Natural killer cell (primary cell): Measurements from ENCODE around the gene ATRNL1. TPM values are rescaled to one million over a fixed set of nuclear protein-coding genes. Genes with fewer than 3 reads are reported as not detected.
"Not testable (repeated sequence)": the region's sequence is repeated elsewhere in the genome, so short reads cannot be mapped to it uniquely, and the experiment has no call there.

Experiments used
- ATAC-seq, 3 donors: fragments of 150-1000 bp in 2 of 3; fragments of 200-7000 bp in 1 of 3; cut with Tn5 transposase; 1 replicate in 1 of 3; 2 replicates in 2 of 3; pipeline ENCODE4 v1.10.0; 2021; ENCODE audit warnings: mild to moderate bottlenecking in 2 of 3, moderate library complexity in 2 of 3
- DNase-seq, 2 donors: peaks; one replicate each; pipeline versions ENCODE4 v3.0.0 to v3.0.0-alpha.2; 2013 to 2021; ENCODE audit warnings: mixed read lengths in 1 of 2
- H3K27ac ChIP-seq: one replicate; pipeline ENCODE4 v1.5.1; 2013; ENCODE audit warnings: mild to moderate bottlenecking, low read length
- H3K27me3 ChIP-seq: one replicate; pipeline ENCODE4 v1.6.1; 2013; ENCODE audit warnings: low read length; ENCODE audit not compliant: control insufficient read depth, insufficient read depth
- H3K36me3 ChIP-seq: one replicate; pipeline ENCODE4 v1.6.1; 2013; ENCODE audit warnings: low read length; ENCODE audit not compliant: control insufficient read depth, insufficient read depth
- H3K4me1 ChIP-seq: one replicate; pipeline ENCODE4 v1.6.1; 2013; ENCODE audit warnings: low read length; ENCODE audit not compliant: control insufficient read depth, insufficient read depth
- H3K4me3 ChIP-seq: one replicate; pipeline ENCODE4 v1.5.1; 2013; ENCODE audit warnings: low read length
- H3K9me3 ChIP-seq: one replicate; pipeline ENCODE4 v1.6.1; 2013; ENCODE audit warnings: low read length; ENCODE audit not compliant: control insufficient read depth, insufficient read depth
- H3K27ac Mint-ChIP-seq, 2 donors: one replicate each; pipeline ENCODE4 v1.8.0; 2022; ENCODE audit warnings: mild to moderate bottlenecking in 2 of 2, mixed read lengths in 2 of 2, moderate library complexity in 1 of 2
- H3K27me3 Mint-ChIP-seq, 2 donors: one replicate each; pipeline ENCODE4 v1.8.0; 2022; ENCODE audit warnings: low read depth in 2 of 2, mixed read lengths in 2 of 2
- H3K36me3 Mint-ChIP-seq: one replicate; pipeline ENCODE4 v1.8.0; 2022; ENCODE audit warnings: mixed read lengths
- H3K4me1 Mint-ChIP-seq, 2 donors: one replicate each; pipeline ENCODE4 v1.8.0; 2022; ENCODE audit warnings: mixed read lengths in 2 of 2
- H3K4me3 Mint-ChIP-seq: one replicate; pipeline ENCODE4 v1.8.0; 2022; ENCODE audit warnings: mild to moderate bottlenecking, moderate library complexity, mixed read lengths
- H3K9me3 Mint-ChIP-seq, 2 donors: one replicate each; pipeline ENCODE4 v1.8.0; 2022; ENCODE audit warnings: mixed read lengths in 2 of 2
- CTCF ChIP-seq: fragments of 200-600 bp; IDR thresholded peaks from one replicate; pipeline ENCODE4 v1.8.0; 2022; ENCODE audit warnings: antibody characterized with exemption
- WGBS: methylation state at CpG from one replicate; pipeline ENCODE4 v1.1.7; 2013; ENCODE audit warnings: missing lambda C conversion rate; ENCODE audit not compliant: insufficient coverage; 5-methylcytosine and 5-hydroxymethylcytosine counted together
- intact Hi-C: fragments of 100-400 bp; cut with micrococcal nuclease; formaldehyde crosslinking; loops from one replicate; pipeline ENCODE4 v1.14.2; 2022
- total RNA-seq, 4 donors: library from RNA; stranded (reverse); fragments of 120-200 nt in 1 of 4; gene quantifications; one replicate each; pipeline versions ENCODE4 v1.2.3 to v1.2.4, GENCODE V29; 2013 to 2022

ATRNL1 gene
- total RNA-seq, 3 donors from 2014 or later (not counting 1 experiment from before 2014, with no cell fraction given), result not detected

GRCh38 chr10:115402699-115403098 is 309.5 kb downstream of the ATRNL1 start:
- DNase-seq, result no peak
- Histone ChIP-seq H3K4me1 (no peaks in the 10 kb centered on the region), H3K9me3 (no peaks in the 10 kb centered on the region), H3K27ac (no peak overlapping the region), H3K36me3 (no peaks in the 10 kb centered on the region), H3K4me3 (no peak overlapping the region), H3K27me3 (no peaks in the 10 kb centered on the region)
- no peaks in the 10 kb centered on the region for H3K36me3 Mint-ChIP-seq
- no peaks in the 10 kb centered on the region for H3K27me3 Mint-ChIP-seq
- TF ChIP-seq CTCF, result no peak
- peaks cover 15 to 17% of the 10 kb centered on the region in 2 donors for H3K9me3 Mint-ChIP-seq
- no peak overlapping the region for H3K4me3 Mint-ChIP-seq
- WGBS, result no CpG with 5 or more reads among the region's 1 CpG
- no peak for ATAC-seq
- H3K4me1 Mint-ChIP-seq, result no peaks in the 10 kb centered on the region
- intact Hi-C loops, result no loop called here
- no peak overlapping the region for H3K27ac Mint-ChIP-seq

GRCh38 chr10:115405838-115406237 is 312.7 kb downstream of the ATRNL1 start:
- H3K4me3 ChIP-seq, intact Hi-C loops, H3K9me3 ChIP-seq, H3K27ac Mint-ChIP-seq, H3K27me3 Mint-ChIP-seq, DNase-seq, H3K27me3 ChIP-seq, H3K4me1 ChIP-seq, H3K4me1 Mint-ChIP-seq, H3K27ac ChIP-seq, H3K36me3 ChIP-seq, ATAC-seq, H3K4me3 Mint-ChIP-seq: not testable (repeated sequence)
- Mint-ChIP-seq H3K9me3 (peaks cover 10 to 14% of the 10 kb centered on the region in 2 donors), H3K36me3 (peaks cover 14% of the 10 kb centered on the region)
- no CpG with 5 or more reads among the region's 3 CpGs for WGBS

GRCh38 chr10:115409347-115409746 is 316.2 kb downstream of the ATRNL1 start:
- no peak overlapping the region for H3K4me3 Mint-ChIP-seq

GRCh38 chr10:115417585-115418265 is 324.6 kb downstream of the ATRNL1 start:
- no peaks in the 10 kb centered on the region for H3K27me3 Mint-ChIP-seq
- no peaks in the 10 kb centered on the region for H3K4me1 ChIP-seq
- no peak for TF ChIP-seq CTCF
- peak in 1 of 2 donors; percentile 1 for DNase-seq
- no peak for ATAC-seq
- H3K27ac Mint-ChIP-seq, result no peak overlapping the region
- no peaks in the 10 kb centered on the region for H3K27me3 ChIP-seq
- H3K36me3 ChIP-seq, result no peaks in the 10 kb centered on the region
- H3K4me1 Mint-ChIP-seq, result no peaks in the 10 kb centered on the region
- H3K4me3 Mint-ChIP-seq, result no peak overlapping the region
- H3K4me3 ChIP-seq, result no peak overlapping the region
- H3K9me3 Mint-ChIP-seq, result peaks cover 8 to 13% of the 10 kb centered on the region in 2 donors
- peaks cover 2% of the 10 kb centered on the region for H3K9me3 ChIP-seq
- intact Hi-C loops, result no loop called here
- H3K36me3 Mint-ChIP-seq, result no peaks in the 10 kb centered on the region
- no peak overlapping the region for H3K27ac ChIP-seq

More at GRCh38 chr10:115409347-115409746, 316.2 kb downstream of the ATRNL1 start:
- no peak for ATAC-seq
- Histone ChIP-seq H3K4me3 (no peak overlapping the region), H3K9me3 (no peaks in the 10 kb centered on the region), H3K36me3 (no peaks in the 10 kb centered on the region), H3K27ac (no peak overlapping the region), H3K4me1 (no peaks in the 10 kb centered on the region), H3K27me3 (no peaks in the 10 kb centered on the region)
- intact Hi-C loops, result no loop called here
- DNase-seq, result no peak
- no peak for TF ChIP-seq CTCF
- H3K27ac Mint-ChIP-seq, result no peak overlapping the region
- H3K9me3 Mint-ChIP-seq, result peaks cover 13 to 14% of the 10 kb centered on the region in 2 donors
- no peaks in the 10 kb centered on the region for H3K4me1 Mint-ChIP-seq
- H3K36me3 Mint-ChIP-seq, result peaks cover 14% of the 10 kb centered on the region
- no peaks in the 10 kb centered on the region for H3K27me3 Mint-ChIP-seq
